A549 (cell line): ENCODE results near the gene ZNF296. TPM values are rescaled to one million over a fixed set of nuclear protein-coding genes. Genes with fewer than 3 reads are reported as not detected.

Experiments used
- ATAC-seq, 2 experiments: fragments of 200-7000 bp in 1 of 2; fragments of >200 bp in 1 of 2; cut with Nextera tagmentation in 1 of 2; cut with Tn5 transposase in 1 of 2; 3 replicates each; pipeline versions ENCODE4 v1.8.0 to v1.9.1; 2018 to 2020; ENCODE audit warnings: mild to moderate bottlenecking in 1 of 2, moderate library complexity in 1 of 2
- CTCF ChIA-PET: fragments of 300-600 bp; sonication (Branson Sonifier 250); formaldehyde crosslinking; extraction: SDS; loops from one replicate; lab custom pipeline; 2021; ENCODE audit warnings: antibody characterized with exemption, inconsistent platforms; lab: Yijun Ruan, JAX
- POLR2A ChIA-PET: fragments of 350-600 bp; formaldehyde crosslinking; extraction: SDS; loops from one replicate; lab custom pipeline; 2021; ENCODE audit warnings: antibody characterized with exemption, inconsistent platforms; lab: Yijun Ruan, JAX
- DNase-seq, 2 experiments: peaks; one replicate each; pipeline versions ENCODE4 v3.0.0 to v3.0.0-alpha.2; 2011 to 2016; ENCODE audit warnings: low read depth in 1 of 2, low spot score in 1 of 2
- FAIRE-seq: peaks from 2 replicates; lab custom pipeline; 2011; peaks lifted over from hg19 to GRCh38; lab: Jason Lieb, UNC
- H3K27ac ChIP-seq, 2 experiments: fragments of >200 bp; sonication (Bioruptor Twin); formaldehyde crosslinking; 3 replicates each; pipeline ENCODE4 v1.5.1; 2016 to 2017
- H3K4me1 ChIP-seq: fragments of >200 bp; sonication (Bioruptor Twin); formaldehyde crosslinking; 3 replicates; pipeline ENCODE4 v1.6.1; 2016
- H3K4me2 ChIP-seq: fragments of >200 bp; sonication (Bioruptor Twin); formaldehyde crosslinking; 3 replicates; pipeline ENCODE4 v1.6.1; 2016
- H3K4me3 ChIP-seq: fragments of >200 bp; sonication (Bioruptor Twin); formaldehyde crosslinking; 3 replicates; pipeline ENCODE4 v1.5.1; 2016
- H3K9me3 ChIP-seq: fragments of >200 bp; sonication (Bioruptor Twin); formaldehyde crosslinking; 3 replicates; pipeline ENCODE4 v1.6.1; 2016
- BHLHE40 ChIP-seq: IDR thresholded peaks from 2 replicates; pipeline ENCODE4 v1.6.1; 2012; ENCODE audit warnings: low read depth, low read length, inconsistent platforms
- CBX8 ChIP-seq: fragments of 200-600 bp; sonication (generic); IDR thresholded peaks from 2 replicates; pipeline ENCODE4 v1.6.1; 2016
- CEBPB ChIP-seq, 2 experiments: fragments of >200 bp in 1 of 2; sonication (Bioruptor Twin) in 1 of 2; formaldehyde crosslinking in 1 of 2; IDR thresholded peaks; 2 replicates each; pipeline ENCODE4 v1.6.1; 2012 to 2016
- CHD2 ChIP-seq: fragments of 150-350 bp; IDR thresholded peaks from 2 replicates; pipeline ENCODE4 v1.6.1; 2014; ENCODE audit warnings: low read length; ENCODE audit not compliant: partially characterized antibody
- CHD4 ChIP-seq: fragments of 200-600 bp; sonication (generic); IDR thresholded peaks from 2 replicates; pipeline ENCODE4 v1.6.1; 2016; ENCODE audit warnings: antibody characterized with exemption, mild to moderate bottlenecking, borderline replicate concordance
- EHF ChIP-seq: fragments of 250-450 bp; sonication (Bioruptor Pico); IDR thresholded peaks from 2 replicates; pipeline ENCODE4 v1.5.0; 2020; ENCODE audit warnings: mild to moderate bottlenecking
- EHMT2 ChIP-seq: fragments of 200-600 bp; sonication (generic); IDR thresholded peaks from 2 replicates; pipeline ENCODE4 v1.6.1; 2016; ENCODE audit warnings: antibody characterized with exemption, low read depth, mild to moderate bottlenecking, moderate library complexity
- EP300 ChIP-seq, 2 experiments: fragments of >200 bp; sonication (Bioruptor Twin); formaldehyde crosslinking; IDR thresholded peaks; 2 replicates in 1 of 2; 3 replicates in 1 of 2; pipeline ENCODE4 v1.6.1; 2016 to 2017
- ESRRA ChIP-seq: fragments of 150-350 bp; IDR thresholded peaks from 2 replicates; pipeline ENCODE4 v1.6.1; 2014; ENCODE audit warnings: mild to moderate bottlenecking, low read length, borderline replicate concordance
- FOXS1 ChIP-seq: fragments of 250-450 bp; sonication (Bioruptor Pico); IDR thresholded peaks from 2 replicates; pipeline ENCODE4 v1.5.0; 2020; ENCODE audit warnings: mild to moderate bottlenecking, moderate library complexity
- GATA3 ChIP-seq: IDR thresholded peaks from 2 replicates; pipeline ENCODE4 v1.6.1; 2012; ENCODE audit warnings: borderline replicate concordance
- HOXB13 ChIP-seq: fragments of 250-450 bp; sonication (Bioruptor Pico); IDR thresholded peaks from 2 replicates; pipeline ENCODE4 v1.5.0; 2020; ENCODE audit warnings: low read depth, mild to moderate bottlenecking, moderate library complexity
- HOXB5 ChIP-seq: fragments of 250-450 bp; sonication (Bioruptor Pico); IDR thresholded peaks from 2 replicates; pipeline ENCODE4 v1.5.0; 2020; ENCODE audit warnings: mild to moderate bottlenecking, moderate library complexity
- JUN ChIP-seq, 2 experiments: fragments of >200 bp; sonication (Bioruptor Twin); formaldehyde crosslinking; IDR thresholded peaks; 2 replicates in 1 of 2; 3 replicates in 1 of 2; pipeline ENCODE4 v1.6.1; 2016 to 2017
- JUNB ChIP-seq: fragments of >200 bp; sonication (Bioruptor Twin); formaldehyde crosslinking; IDR thresholded peaks from 2 replicates; pipeline ENCODE4 v1.6.1; 2016
- KDM5A ChIP-seq: fragments of 200-600 bp; sonication (generic); IDR thresholded peaks from 2 replicates; pipeline ENCODE4 v1.6.1; 2016; ENCODE audit warnings: antibody characterized with exemption, mild to moderate bottlenecking
- MAFK ChIP-seq: fragments of 450-650 bp; IDR thresholded peaks from 2 replicates; pipeline ENCODE4 v1.6.1; 2014; ENCODE audit not compliant: partially characterized antibody
- MAZ ChIP-seq: fragments of 150-350 bp; IDR thresholded peaks from 2 replicates; pipeline ENCODE4 v1.6.1; 2014; ENCODE audit warnings: antibody characterized with exemption, low read depth, low read length, borderline replicate concordance
- MYC ChIP-seq: IDR thresholded peaks from 2 replicates; pipeline ENCODE4 v1.6.1; 2012; ENCODE audit warnings: mild to moderate bottlenecking, inconsistent platforms, low read length, improper control_type of control experiment, borderline replicate concordance
- NFE2L2 ChIP-seq: fragments of 150-350 bp; conservative IDR thresholded peaks from 2 replicates; pipeline ENCODE4 v1.6.1; 2014; ENCODE audit warnings: low read length
- POLR2A ChIP-seq: IDR thresholded peaks from 2 replicates; pipeline ENCODE4 v1.6.1; 2012; ENCODE audit warnings: mild to moderate bottlenecking, low read length
- POLR2AphosphoS2 ChIP-seq: conservative IDR thresholded peaks from 2 replicates; pipeline ENCODE4 v1.6.1; 2012; ENCODE audit warnings: low read length, improper control_type of control experiment, inconsistent platforms
- RAD21 ChIP-seq, 2 experiments: fragments of >200 bp in 1 of 2; sonication (Bioruptor Twin) in 1 of 2; formaldehyde crosslinking in 1 of 2; IDR thresholded peaks in 1 of 2; conservative IDR thresholded peaks in 1 of 2; 2 replicates in 1 of 2; 3 replicates in 1 of 2; pipeline ENCODE4 v1.6.1; 2012 to 2018; ENCODE audit warnings: inconsistent platforms in 1 of 2
- RFX5 ChIP-seq: fragments of 450-650 bp; IDR thresholded peaks from 2 replicates; pipeline ENCODE4 v1.7.1; 2014; ENCODE audit warnings: antibody characterized with exemption, mild to moderate bottlenecking, moderate library complexity
- RNF2 ChIP-seq: fragments of 200-600 bp; sonication (generic); IDR thresholded peaks from 2 replicates; pipeline ENCODE4 v1.6.1; 2016; ENCODE audit warnings: low read depth, mild to moderate bottlenecking, antibody characterized with exemption, moderate library complexity, borderline replicate concordance
- SREBF2 ChIP-seq: fragments of 450-650 bp; IDR thresholded peaks from 2 replicates; pipeline ENCODE4 v1.6.1; 2014; ENCODE audit warnings: mild to moderate bottlenecking, moderate library complexity
- TFCP2L1 ChIP-seq: fragments of 250-450 bp; sonication (Bioruptor Pico); IDR thresholded peaks from 2 replicates; pipeline ENCODE4 v1.5.0; 2021; ENCODE audit warnings: mild to moderate bottlenecking
- ZC3H11A ChIP-seq: fragments of 450-650 bp; IDR thresholded peaks from 2 replicates; pipeline ENCODE4 v1.6.1; 2014; ENCODE audit warnings: antibody characterized with exemption, mild to moderate bottlenecking
- WGBS: methylation state at CpG from one replicate; pipeline ENCODE4 v1.1.6; 2017; ENCODE audit errors: missing lambda C conversion rate; 5-methylcytosine and 5-hydroxymethylcytosine counted together
- polyA plus RNA-seq, 4 experiments: library from polyadenylated mRNA; depleted of rRNA in 3 of 4; stranded (reverse); fragments of >200 nt; fragmentation: RNase III in 1 of 4; extraction: RNeasy Plus Mini Kit Qiagen cat#74134 plus additional on column Dnase treatment in 1 of 4; gene quantifications; 2 replicates in 3 of 4; 3 replicates in 1 of 4; pipeline ENCODE4 v1.2.3, GENCODE V29; 2011 to 2017
- TF ChIP-seq, protein P1 (sequence below): fragments of 150-350 bp; IDR thresholded peaks from 2 replicates; pipeline ENCODE4 v1.6.1; 2014; ENCODE audit warnings: low read depth, mild to moderate bottlenecking, low read length
- TF ChIP-seq, protein P2 (sequence below): IDR thresholded peaks from 2 replicates; pipeline ENCODE4 v1.6.1; 2012
- TF ChIP-seq, protein P3 (sequence below): IDR thresholded peaks from 2 replicates; pipeline ENCODE4 v1.6.1; 2012

Gene ZNF296
- polyA plus RNA-seq, 2 of the 4 experiments (the other 2 are of a cell fraction), result 0.34 to 2.7 TPM

DNA sequence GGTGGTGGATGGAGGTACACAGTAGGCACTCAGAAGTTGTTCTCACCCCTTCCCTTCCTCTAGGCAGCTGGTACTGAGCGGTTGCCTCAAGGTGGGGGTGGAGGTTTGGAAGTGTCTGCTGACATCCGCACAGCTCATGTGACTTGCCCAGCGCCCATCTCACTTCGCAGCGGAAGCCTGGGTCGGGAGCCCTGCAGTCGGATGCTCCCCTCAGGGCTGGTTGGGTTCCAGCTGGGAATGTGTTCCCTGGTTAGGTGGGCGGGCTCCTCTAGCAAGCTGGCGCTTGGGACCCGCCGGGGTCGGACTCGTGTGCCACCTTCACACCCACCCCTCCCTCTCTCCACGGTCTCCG lies 26.9 kb upstream of the ZNF296 start:
- TF ChIP-seq EP300 (IDR thresholded peaks at IDR 0.05) (no peak), JUN (IDR thresholded peaks at IDR 0.05) (no peak), RFX5 (no peak), CBX8 (no peak), EHF (CRISPR knock-in tag) (no peak), EHMT2 (no peak), FOXS1 (no peak), MYC (no peak), ZC3H11A (no peak), SREBF2 (no peak)
- TF ChIP-seq, protein P1, sequence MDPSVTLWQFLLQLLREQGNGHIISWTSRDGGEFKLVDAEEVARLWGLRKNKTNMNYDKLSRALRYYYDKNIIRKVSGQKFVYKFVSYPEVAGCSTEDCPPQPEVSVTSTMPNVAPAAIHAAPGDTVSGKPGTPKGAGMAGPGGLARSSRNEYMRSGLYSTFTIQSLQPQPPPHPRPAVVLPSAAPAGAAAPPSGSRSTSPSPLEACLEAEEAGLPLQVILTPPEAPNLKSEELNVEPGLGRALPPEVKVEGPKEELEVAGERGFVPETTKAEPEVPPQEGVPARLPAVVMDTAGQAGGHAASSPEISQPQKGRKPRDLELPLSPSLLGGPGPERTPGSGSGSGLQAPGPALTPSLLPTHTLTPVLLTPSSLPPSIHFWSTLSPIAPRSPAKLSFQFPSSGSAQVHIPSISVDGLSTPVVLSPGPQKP, result no peak
- ATAC-seq (no peak), DNase-seq (no peak), FAIRE-seq (no peak)
- WGBS, result 93% methylated on average over 15 of the region's 15 CpGs
- Histone ChIP-seq H3K4me2 (no peak overlapping the region), H3K9me3 (no peaks in the 10 kb centered on the region), H3K27ac (no peak overlapping the region), H3K4me3 (no peak overlapping the region), H3K4me1 (peaks cover 29% of the 10 kb centered on the region)
- ChIA-PET CTCF (interaction anchor here (0.6 to 4.8 kb wide), 10 partner anchors 11 to 166 kb away, joined by 3 to 20 read pairs (median 5); partner anchors contain the start of genes PPP1R37 and TRAPPC6A), POLR2A (interaction anchor here (0.6 kb wide), 1 partner anchor 20 kb away, joined by 3 read pairs; no protein-coding TSS in a partner anchor)

DNA sequence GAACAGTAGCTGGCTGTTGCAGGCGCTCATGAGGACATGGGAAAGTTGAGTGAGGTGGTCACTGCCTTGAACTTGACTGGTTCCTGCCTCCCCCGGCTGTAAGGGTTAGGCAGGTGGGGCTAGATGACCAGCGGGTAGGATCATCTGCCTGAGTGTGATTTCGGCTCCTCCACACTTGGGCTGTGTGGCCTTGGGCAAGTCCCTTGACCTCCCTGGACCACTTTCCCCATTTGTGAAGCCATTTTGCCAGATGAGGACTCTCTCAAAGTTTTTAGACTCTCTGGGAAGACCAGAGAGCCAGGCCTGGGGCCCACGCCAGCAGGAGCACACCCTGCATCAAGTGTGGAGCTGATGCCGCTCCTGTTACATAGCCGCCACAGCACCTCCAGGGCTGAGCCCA lies 26.2 kb upstream of the ZNF296 start:
- no peak overlapping the region for H3K4me3 ChIP-seq
- DNase-seq, result no peak
- H3K9me3 ChIP-seq, result no peaks in the 10 kb centered on the region
- ChIA-PET CTCF (interaction anchor here (0.6 to 4.8 kb wide), 8 partner anchors 10 to 165 kb away, joined by 3 to 20 read pairs (median 5); partner anchors contain the start of gene PPP1R37), POLR2A (no interaction called here)
- no peak for ATAC-seq
- H3K27ac ChIP-seq, result no peak overlapping the region
- no peak for FAIRE-seq
- H3K4me2 ChIP-seq, result no peak overlapping the region
- 94% methylated on average over 7 of the region's 7 CpGs for WGBS
- TF ChIP-seq ESRRA (no peak), CHD2 (no peak), JUNB (no peak), ZC3H11A (no peak), POLR2A (no peak), KDM5A (no peak), EHF (CRISPR knock-in tag) (no peak), EHMT2 (no peak), RNF2 (no peak)
- TF ChIP-seq, protein P2, sequence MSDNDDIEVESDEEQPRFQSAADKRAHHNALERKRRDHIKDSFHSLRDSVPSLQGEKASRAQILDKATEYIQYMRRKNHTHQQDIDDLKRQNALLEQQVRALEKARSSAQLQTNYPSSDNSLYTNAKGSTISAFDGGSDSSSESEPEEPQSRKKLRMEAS, result no peak
- TF ChIP-seq, protein P1, result no peak
- peaks cover 35% of the 10 kb centered on the region for H3K4me1 ChIP-seq

DNA sequence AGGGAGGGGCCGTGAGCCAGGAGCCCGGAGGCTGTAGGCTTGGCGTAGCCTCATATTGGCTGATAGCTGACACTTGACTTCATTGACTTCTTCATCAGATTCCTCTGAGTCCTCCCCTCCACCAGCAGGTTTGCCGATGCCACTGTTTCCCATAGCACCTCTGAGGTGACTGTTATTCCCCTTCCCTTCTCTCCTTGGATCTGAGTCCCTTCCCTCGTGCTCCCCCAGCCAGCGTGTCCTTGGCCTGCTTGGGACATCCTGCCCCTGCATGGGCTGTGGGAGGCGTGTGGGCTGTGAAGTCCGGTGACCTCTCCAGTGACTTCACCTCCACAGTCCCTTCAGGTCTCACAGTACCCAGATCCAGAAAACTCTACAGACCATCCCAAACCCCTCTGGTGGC lies 25.5 kb upstream of the ZNF296 start:
- 89% methylated on average over 8 of the region's 8 CpGs for WGBS
- no peaks in the 10 kb centered on the region for H3K9me3 ChIP-seq
- ChIA-PET CTCF (interaction anchor here (1.4 to 4.9 kb wide), 6 partner anchors 9 to 40 kb away, joined by 3 to 46 read pairs (median 6); partner anchors contain the start of gene PPP1R37), POLR2A (no interaction called here)
- ATAC-seq, result no peak
- TF ChIP-seq MYC, result no peak
- TF ChIP-seq POLR2A, result no peak
- TF ChIP-seq POLR2AphosphoS2, result no peak
- no peak for TF ChIP-seq BHLHE40
- TF ChIP-seq MAFK, result no peak
- TF ChIP-seq, protein P1, result no peak
- TF ChIP-seq ESRRA, result no peak
- TF ChIP-seq, protein P3, sequence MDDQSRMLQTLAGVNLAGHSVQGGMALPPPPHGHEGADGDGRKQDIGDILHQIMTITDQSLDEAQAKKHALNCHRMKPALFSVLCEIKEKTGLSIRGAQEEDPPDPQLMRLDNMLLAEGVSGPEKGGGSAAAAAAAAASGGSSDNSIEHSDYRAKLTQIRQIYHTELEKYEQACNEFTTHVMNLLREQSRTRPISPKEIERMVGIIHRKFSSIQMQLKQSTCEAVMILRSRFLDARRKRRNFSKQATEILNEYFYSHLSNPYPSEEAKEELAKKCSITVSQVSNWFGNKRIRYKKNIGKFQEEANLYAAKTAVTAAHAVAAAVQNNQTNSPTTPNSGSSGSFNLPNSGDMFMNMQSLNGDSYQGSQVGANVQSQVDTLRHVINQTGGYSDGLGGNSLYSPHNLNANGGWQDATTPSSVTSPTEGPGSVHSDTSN, result no peak
- no peak for TF ChIP-seq CEBPB (IDR thresholded peaks at IDR 0.05)
- no peak for TF ChIP-seq HOXB13 (CRISPR knock-in tag)
- no peak for TF ChIP-seq HOXB5 (CRISPR knock-in tag)
- TF ChIP-seq CHD4, result no peak
- no peak for TF ChIP-seq NFE2L2
- TF ChIP-seq TFCP2L1, result no peak
- no peak for TF ChIP-seq GATA3
- TF ChIP-seq MAZ, result no peak
- no peak for TF ChIP-seq RAD21 (conservative IDR thresholded peaks at IDR 0.05 in 1 of 2, IDR thresholded peaks at IDR 0.05 in 1 of 2)
- TF ChIP-seq, all 56 proteins: peak for 0
- FAIRE-seq (no peak), DNase-seq (no peak)
- no peak overlapping the region for H3K4me3 ChIP-seq
- H3K4me2 ChIP-seq, result no peak overlapping the region
- no peak overlapping the region for H3K27ac ChIP-seq
- H3K4me1 ChIP-seq, result peaks cover 42% of the 10 kb centered on the region
